ENCODE results near the gene RHCG. TPM values are rescaled to one million over a fixed set of nuclear protein-coding genes. Genes with fewer than 3 reads are reported as not detected.

RHCG gene
- polyA plus RNA-seq, 1 experiment: not detected

- CTCF ChIA-PET: interaction anchor here (1.4 kb wide), 1 partner anchor 157 kb away, joined by 4 read pairs; no protein-coding TSS in a partner anchor
- no peak for DNase-seq (ENCODE audit: low read depth, low spot score)
- TF ChIP-seq, protein P1, sequence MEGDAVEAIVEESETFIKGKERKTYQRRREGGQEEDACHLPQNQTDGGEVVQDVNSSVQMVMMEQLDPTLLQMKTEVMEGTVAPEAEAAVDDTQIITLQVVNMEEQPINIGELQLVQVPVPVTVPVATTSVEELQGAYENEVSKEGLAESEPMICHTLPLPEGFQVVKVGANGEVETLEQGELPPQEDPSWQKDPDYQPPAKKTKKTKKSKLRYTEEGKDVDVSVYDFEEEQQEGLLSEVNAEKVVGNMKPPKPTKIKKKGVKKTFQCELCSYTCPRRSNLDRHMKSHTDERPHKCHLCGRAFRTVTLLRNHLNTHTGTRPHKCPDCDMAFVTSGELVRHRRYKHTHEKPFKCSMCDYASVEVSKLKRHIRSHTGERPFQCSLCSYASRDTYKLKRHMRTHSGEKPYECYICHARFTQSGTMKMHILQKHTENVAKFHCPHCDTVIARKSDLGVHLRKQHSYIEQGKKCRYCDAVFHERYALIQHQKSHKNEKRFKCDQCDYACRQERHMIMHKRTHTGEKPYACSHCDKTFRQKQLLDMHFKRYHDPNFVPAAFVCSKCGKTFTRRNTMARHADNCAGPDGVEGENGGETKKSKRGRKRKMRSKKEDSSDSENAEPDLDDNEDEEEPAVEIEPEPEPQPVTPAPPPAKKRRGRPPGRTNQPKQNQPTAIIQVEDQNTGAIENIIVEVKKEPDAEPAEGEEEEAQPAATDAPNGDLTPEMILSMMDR (IDR thresholded peaks at IDR 0.05; ENCODE audit: low read depth, low read length): no peak
- Histone ChIP-seq H3K27me3 (ENCODE audit: control insufficient read depth, insufficient read depth, low read length) (peaks cover 9% of the 10 kb centered on the region), H3K4me3 (ENCODE audit: low read depth, low read length) (no peak overlapping the region), H3K27ac (ENCODE audit: low read depth, low read length) (no peak overlapping the region), H3K9me3 (ENCODE audit: control insufficient read depth, insufficient read depth, low read length) (no peaks in the 10 kb centered on the region)
- POLR2A ChIA-PET: no interaction called here
Observed at GRCh38 chr15:89515477-89515876, 19.1 kb upstream of the RHCG start.

- ChIA-PET POLR2A (no interaction called here), CTCF (interaction anchor here (1.4 kb wide), 1 partner anchor 156 kb away, joined by 4 read pairs; no protein-coding TSS in a partner anchor)
- no peak for DNase-seq (ENCODE audit: low read depth, low spot score)
- H3K4me3 ChIP-seq (ENCODE audit: low read depth, low read length): no peak overlapping the region
- no peaks in the 10 kb centered on the region for H3K9me3 ChIP-seq (ENCODE audit: control insufficient read depth, insufficient read depth, low read length)
- TF ChIP-seq, protein P1 (IDR thresholded peaks at IDR 0.05; ENCODE audit: low read depth, low read length): no peak
- peaks cover 9% of the 10 kb centered on the region for H3K27me3 ChIP-seq (ENCODE audit: control insufficient read depth, insufficient read depth, low read length)
- H3K27ac ChIP-seq (ENCODE audit: low read depth, low read length): no peak overlapping the region
Observed at GRCh38 chr15:89514596-89515406, 18.4 kb upstream of the RHCG start.

DNA sequence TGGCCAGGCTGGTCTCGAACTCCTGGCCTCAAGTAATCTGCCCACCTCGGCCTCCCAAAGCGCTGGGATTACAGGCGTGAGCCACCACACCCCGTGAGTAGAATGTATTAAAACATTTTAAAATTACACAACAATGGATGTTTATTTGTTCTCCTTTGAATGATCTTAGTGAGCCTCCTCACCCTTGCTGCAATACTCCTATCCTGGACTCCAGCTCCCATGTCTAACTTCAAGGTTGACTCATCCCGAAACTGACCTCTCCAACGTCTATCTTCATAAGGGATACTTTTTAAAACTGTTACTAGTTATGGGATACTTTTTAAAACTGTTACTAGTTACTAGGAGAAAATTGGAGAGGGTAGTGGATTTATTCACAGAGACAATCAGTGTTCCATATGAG, 17.8 kb upstream of the RHCG start:
- CTCF ChIA-PET: interaction anchor here (1.4 kb wide), 1 partner anchor 156 kb away, joined by 4 read pairs; no protein-coding TSS in a partner anchor
- Histone ChIP-seq H3K9me3 (ENCODE audit: control insufficient read depth, insufficient read depth, low read length) (no peaks in the 10 kb centered on the region), H3K27me3 (ENCODE audit: control insufficient read depth, insufficient read depth, low read length) (peaks cover 9% of the 10 kb centered on the region), H3K4me3 (ENCODE audit: low read depth, low read length) (no peak overlapping the region), H3K27ac (ENCODE audit: low read depth, low read length) (no peak overlapping the region)
- TF ChIP-seq, protein P1 (IDR thresholded peaks at IDR 0.05; ENCODE audit: low read depth, low read length): no peak
- POLR2A ChIA-PET: no interaction called here
- DNase-seq (ENCODE audit: low read depth, low spot score): no peak

GRCh38 chr15:89513284-89513683, 16.9 kb upstream of the RHCG start:
- ChIA-PET CTCF (no interaction called here), POLR2A (no interaction called here)
- H3K27me3 ChIP-seq (ENCODE audit: control insufficient read depth, insufficient read depth, low read length): peaks cover 9% of the 10 kb centered on the region

GRCh38 chr15:89512631-89513030, 16.2 kb upstream of the RHCG start:
- CTCF ChIA-PET: no interaction called here
- POLR2A ChIA-PET: no interaction called here
- Histone ChIP-seq H3K4me3 (ENCODE audit: low read depth, low read length) (no peak overlapping the region), H3K9me3 (ENCODE audit: control insufficient read depth, insufficient read depth, low read length) (no peaks in the 10 kb centered on the region), H3K27me3 (ENCODE audit: control insufficient read depth, insufficient read depth, low read length) (peaks cover 9% of the 10 kb centered on the region), H3K27ac (ENCODE audit: low read depth, low read length) (no peak overlapping the region)
- TF ChIP-seq, protein P1 (IDR thresholded peaks at IDR 0.05; ENCODE audit: low read depth, low read length): no peak
- DNase-seq (ENCODE audit: low read depth, low spot score): no peak

More at GRCh38 chr15:89513284-89513683, 16.9 kb upstream of the RHCG start:
- H3K27ac ChIP-seq (ENCODE audit: low read depth, low read length): no peak overlapping the region
- no peaks in the 10 kb centered on the region for H3K9me3 ChIP-seq (ENCODE audit: control insufficient read depth, insufficient read depth, low read length)
- TF ChIP-seq, protein P1 (IDR thresholded peaks at IDR 0.05; ENCODE audit: low read depth, low read length): no peak
- no peak overlapping the region for H3K4me3 ChIP-seq (ENCODE audit: low read depth, low read length)
- DNase-seq (ENCODE audit: low read depth, low spot score): no peak
